C4-2B (cell line): ENCODE results near the gene ALDOC.
A peak's percentile ranks its signal among the peaks of the same experiment; 100 is the strongest.

ENCODE experiments used
- H3K27ac ChIP-seq: fragments of 450-650 bp; 2 replicates; pipeline ENCODE4 v1.5.1; 2017
- ZFX ChIP-seq: fragments of 450-650 bp; IDR thresholded peaks from 2 replicates; pipeline ENCODE4 v1.6.1; 2017
- TF ChIP-seq, protein P1 (sequence below): fragments of 450-650 bp; conservative IDR thresholded peaks from 2 replicates; pipeline ENCODE4 v1.5.1; 2017; ENCODE audit warnings: mild to moderate bottlenecking

Gene ALDOC

DNA sequence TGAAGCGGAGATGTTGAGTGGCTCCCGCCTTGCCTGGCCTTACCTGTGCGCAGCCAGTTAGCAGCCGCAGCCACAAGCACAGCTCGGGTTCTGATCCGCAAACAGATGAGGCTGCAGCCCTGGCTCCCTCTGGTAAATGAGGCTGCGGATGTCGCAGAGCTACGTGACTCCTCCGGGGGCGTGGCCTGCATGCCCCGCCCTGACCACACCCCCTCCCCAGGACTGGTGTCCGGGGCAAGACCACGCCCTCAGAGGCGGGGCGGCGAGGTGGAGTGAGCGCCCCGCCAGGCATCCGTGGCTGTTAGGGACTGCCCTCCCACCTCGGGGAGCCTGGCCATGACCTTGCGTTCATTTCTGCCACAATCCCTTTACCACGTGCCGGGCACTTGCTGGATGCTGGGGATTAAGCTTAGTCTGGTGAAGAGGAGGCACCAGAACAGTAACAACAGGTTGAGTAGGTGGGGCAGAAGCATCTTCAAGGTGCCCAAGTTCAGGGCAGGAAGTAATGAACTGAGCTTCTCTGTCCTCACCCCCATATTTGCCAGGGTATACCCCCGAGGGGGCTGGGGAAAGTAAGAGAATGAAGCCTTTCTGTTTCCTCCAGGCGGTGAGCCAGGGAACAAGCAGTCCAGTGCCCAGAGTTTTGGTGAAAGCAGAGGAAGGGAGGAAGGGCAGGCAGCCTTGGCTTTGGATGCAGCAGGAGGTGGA is at the start of gene ALDOC:
Gene ALDOC, minus strand, starts transcription at position 138 of the 708 bp plus-strand sequence. CDS start 1,363 bp downstream, outside the sequence.
- peak within 1 kb of the TSS; percentile 71 for H3K27ac ChIP-seq
- TF ChIP-seq ZFX, result no peak
- TF ChIP-seq, protein P1, sequence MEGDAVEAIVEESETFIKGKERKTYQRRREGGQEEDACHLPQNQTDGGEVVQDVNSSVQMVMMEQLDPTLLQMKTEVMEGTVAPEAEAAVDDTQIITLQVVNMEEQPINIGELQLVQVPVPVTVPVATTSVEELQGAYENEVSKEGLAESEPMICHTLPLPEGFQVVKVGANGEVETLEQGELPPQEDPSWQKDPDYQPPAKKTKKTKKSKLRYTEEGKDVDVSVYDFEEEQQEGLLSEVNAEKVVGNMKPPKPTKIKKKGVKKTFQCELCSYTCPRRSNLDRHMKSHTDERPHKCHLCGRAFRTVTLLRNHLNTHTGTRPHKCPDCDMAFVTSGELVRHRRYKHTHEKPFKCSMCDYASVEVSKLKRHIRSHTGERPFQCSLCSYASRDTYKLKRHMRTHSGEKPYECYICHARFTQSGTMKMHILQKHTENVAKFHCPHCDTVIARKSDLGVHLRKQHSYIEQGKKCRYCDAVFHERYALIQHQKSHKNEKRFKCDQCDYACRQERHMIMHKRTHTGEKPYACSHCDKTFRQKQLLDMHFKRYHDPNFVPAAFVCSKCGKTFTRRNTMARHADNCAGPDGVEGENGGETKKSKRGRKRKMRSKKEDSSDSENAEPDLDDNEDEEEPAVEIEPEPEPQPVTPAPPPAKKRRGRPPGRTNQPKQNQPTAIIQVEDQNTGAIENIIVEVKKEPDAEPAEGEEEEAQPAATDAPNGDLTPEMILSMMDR, result no peak

DNA sequence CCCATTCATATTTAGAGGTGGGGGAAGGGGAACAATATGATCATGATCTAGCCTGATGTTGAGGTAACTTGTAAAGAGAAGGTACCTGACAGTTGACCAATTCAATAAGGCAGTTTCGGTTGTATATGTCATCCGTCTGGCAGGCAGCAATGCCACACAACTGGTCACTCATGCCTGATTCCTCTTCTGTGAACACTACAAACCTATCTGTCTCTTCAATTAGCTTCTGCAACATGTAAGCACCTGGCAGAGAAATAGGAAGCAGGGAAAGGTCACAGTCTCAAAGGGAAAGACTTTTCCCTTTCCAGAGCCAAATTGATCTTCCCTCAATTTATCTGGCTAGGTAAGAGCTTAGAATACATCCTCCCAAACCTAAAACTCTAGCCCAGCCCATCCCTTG is 47.5 kb upstream of the ALDOC start:
- TF ChIP-seq, protein P1, result no peak
- TF ChIP-seq ZFX, result no peak
- H3K27ac ChIP-seq, result no peak overlapping the region

DNA sequence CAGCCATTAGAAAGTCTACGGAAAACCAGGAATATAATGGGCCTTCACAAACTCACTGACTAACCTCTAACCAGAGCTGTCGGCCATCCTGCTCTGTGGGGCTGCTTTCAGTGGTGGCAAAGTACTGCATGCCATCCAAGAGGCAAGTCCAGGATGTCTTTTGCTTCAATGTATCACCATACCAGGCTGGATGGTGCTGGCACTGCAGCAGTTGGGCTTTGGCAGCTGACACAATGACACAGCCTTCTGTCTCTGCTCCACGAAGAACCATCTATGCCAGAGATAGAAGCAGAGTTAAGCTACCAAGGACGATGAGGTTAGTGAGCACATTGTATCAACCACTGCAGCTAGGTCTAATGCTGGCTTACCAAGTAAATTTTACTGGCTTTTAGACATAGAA is 47.0 kb upstream of the ALDOC start:
- TF ChIP-seq ZFX, result no peak
- TF ChIP-seq, protein P1, result no peak
- H3K27ac ChIP-seq, result no peak overlapping the region

DNA sequence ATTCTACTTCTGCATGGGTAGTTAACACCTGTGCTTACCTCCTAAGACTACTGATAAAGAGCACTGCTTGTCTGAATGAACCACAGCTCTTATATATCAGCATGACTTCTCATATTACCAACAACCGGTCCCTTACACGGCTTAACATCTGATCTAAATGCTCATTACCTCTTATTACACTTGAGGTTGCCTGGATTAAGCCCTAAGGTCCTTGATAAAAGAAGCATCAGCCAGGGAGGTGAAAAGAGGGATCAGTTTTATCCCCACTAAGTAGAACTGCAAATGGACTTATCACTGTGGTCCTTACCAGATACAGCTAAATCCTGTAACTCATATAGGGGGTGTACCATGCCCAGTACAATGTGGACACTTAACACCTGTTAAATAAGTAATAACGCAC is 45.5 kb upstream of the ALDOC start:
- no peak overlapping the region for H3K27ac ChIP-seq
- TF ChIP-seq, protein P1, result no peak
- no peak for TF ChIP-seq ZFX

DNA sequence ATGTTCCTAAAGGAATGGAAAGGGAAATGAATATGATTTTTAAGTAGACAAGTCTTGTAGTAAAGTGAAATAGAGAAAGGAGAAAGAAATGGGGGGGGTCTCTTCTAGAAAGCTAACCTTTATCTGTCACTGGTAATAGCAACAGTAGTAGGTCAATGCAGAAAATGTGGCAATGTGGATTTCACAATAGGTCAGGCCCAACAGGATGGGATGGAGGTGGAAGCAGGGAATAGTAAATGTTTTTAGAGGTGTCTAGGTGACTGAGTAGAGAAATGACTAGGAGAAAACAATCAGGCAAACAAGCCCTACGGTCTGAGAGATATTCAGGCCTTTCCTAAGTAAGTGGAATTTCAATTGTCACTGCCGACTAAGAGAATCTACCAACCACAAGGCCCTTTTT is 43.3 kb upstream of the ALDOC start:
- no peak overlapping the region for H3K27ac ChIP-seq
- TF ChIP-seq, protein P1, result no peak
- no peak for TF ChIP-seq ZFX

DNA sequence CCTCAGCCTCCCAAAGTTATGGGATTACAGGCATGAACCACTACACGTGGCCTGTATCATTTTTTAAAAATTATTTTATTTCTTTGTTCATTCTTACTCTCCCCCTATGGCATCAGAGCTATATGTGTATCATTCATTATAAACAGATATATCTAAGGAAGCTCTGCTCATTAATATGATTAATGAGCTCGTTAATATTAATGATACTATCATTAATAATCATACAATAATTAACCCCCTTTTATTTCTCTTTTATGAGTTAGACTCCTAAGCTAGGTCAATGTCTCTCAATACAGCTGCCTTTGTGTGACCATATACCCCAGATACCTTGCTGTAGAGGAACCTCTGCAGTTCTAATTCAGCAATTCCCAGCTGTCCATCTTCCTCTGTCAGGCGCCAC is 41.8 kb upstream of the ALDOC start:
- H3K27ac ChIP-seq, result no peak overlapping the region
- no peak for TF ChIP-seq ZFX
- TF ChIP-seq, protein P1, result no peak

DNA sequence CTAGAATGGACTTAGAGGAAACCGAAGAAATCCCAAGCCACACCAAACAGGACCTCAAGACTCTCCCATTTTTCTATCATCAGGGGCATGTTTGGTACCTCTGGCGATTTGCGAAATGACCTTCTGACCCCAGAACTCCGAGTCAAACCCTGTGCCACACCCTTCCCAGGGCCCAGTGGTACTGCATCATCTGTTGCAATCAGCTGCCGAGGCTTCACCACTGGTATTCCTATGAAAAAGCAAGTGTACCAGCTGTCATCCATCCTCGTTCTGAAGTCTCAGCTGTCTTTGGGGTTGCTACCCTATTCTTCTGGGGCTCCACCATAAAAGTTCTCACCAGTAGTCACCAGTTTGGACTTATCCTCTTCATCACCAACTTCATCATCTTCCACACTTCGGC is 39.6 kb upstream of the ALDOC start:
- TF ChIP-seq ZFX, result no peak
- TF ChIP-seq, protein P1, result no peak
- H3K27ac ChIP-seq, result no peak overlapping the region
